ENCODE measurements around the gene NEGR1. TPM values are rescaled to one million over a fixed set of nuclear protein-coding genes. Genes with fewer than 3 reads are reported as not detected.
A peak's percentile ranks its signal among the peaks of the same experiment; 100 is the strongest.

The NEGR1 gene
- total RNA-seq (2014; rRNA removed; shearing (Covaris generic)) (0.93 and 0.94 TPM in 2 replicates), polyA plus RNA-seq (2016; fragmentation: Nextera tagmentation; extraction: Ambion mirVana) (0.57 and 0.66 TPM in 2 replicates)
- long read RNA-seq, partial matches to known transcripts = 0 of 3 reads
- long read RNA-seq, other reads (novel, unspliced or antisense) = 3 of 3 reads

DNA sequence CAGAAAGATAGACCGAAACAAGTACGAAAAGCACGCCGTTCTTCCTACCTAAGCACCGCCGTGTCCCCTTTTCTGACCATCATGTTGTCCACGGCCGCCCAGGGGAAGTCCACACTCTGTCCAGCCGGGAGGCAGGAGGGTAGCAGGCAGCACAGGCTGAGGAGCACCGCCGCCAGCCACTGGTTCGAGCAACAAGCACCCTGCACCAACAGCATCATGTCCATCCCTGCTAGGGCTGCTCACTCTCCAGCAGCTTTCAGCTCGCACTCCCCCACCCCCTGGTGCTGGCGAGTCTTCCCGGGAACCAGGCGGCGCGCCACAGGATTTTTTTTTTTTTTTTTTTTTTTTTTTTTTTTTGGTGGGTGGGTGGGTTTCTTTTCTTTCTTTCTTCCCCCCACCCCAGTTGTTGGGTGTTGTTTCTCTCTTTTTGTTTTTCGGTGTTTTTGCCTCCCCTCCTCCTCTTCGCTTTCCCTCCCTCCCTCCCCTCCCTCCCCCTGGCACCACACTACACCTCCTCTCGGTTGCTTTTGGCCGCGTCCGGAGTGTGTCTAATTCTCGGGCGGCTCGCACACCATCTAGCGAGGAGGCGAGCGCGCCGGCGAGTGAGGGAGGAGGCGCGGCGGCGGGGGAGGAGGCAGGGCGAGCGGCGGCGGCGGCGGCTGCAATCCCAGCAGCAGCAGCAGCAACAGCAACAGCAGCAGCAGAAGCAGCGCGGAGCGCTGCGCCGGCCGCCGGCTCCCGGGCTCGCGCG, at the start of gene NEGR1:
Gene NEGR1 (minus strand): TSS at position 269 of the 751 bp plus-strand sequence.
- Histone ChIP-seq H3K4me1 (ENCODE audit: insufficient read depth) (peaks cover 22% of the 10 kb centered on the region), H3F3A (replicated peaks; ENCODE audit: low read depth) (peaks cover 4% of the 10 kb centered on the region; the same call in 1 of the 2 replicates), H3K4me2 (peak within 1 kb of the TSS; percentile 89), H3K4me3 (peak within 1 kb of the TSS; percentile 91), H3K27ac (ENCODE audit: low read depth) (peak within 1 kb of the TSS; percentile 30), H2AFZ (peak within 1 kb of the TSS; percentile 98), H3K27me3 (ENCODE audit: insufficient read depth) (peaks cover 48% of the 10 kb centered on the region), H3K9me2 (ENCODE audit: insufficient read depth) (no peaks in the 10 kb centered on the region), H4K20me1 (replicated peaks; ENCODE audit: insufficient read depth) (no peaks in the 10 kb centered on the region), H3K79me2 (replicated peaks; ENCODE audit: insufficient read depth) (no peaks in the 10 kb centered on the region), H3K36me3 (ENCODE audit: insufficient read depth) (no peaks in the 10 kb centered on the region)
- DNase-seq (ENCODE audit: low spot score) (peak; percentile 91), ATAC-seq (peak; percentile 77)
- no peak within 1 kb of the TSS; the same call in 2 of the 3 replicates for H3K4me3 Mint-ChIP-seq
- H3K27ac Mint-ChIP-seq = peak within 1 kb of the TSS; percentile 72; the same call in 1 of the 2 replicates
- no peak for TF ChIP-seq ZNF114 (CRISPR knock-in tag; IDR thresholded peaks at IDR 0.05)
- TF ChIP-seq NANOG (IDR thresholded peaks at IDR 0.05; ENCODE audit: borderline replicate concordance) = no peak
- peak; percentile 35; the same call in 1 of the 2 replicates for TF ChIP-seq POLR2AphosphoS5 (IDR thresholded peaks at IDR 0.05; ENCODE audit: low read depth)
- no peak for TF ChIP-seq STAT1 (IDR thresholded peaks at IDR 0.05; ENCODE audit: unreplicated experiment)
- H3K27me3 Mint-ChIP-seq (ENCODE audit: insufficient read depth, low read depth, poor library complexity) = peaks cover 17% of the 10 kb centered on the region
- H3K4me1 Mint-ChIP-seq = peaks cover 20% of the 10 kb centered on the region
- no peaks in the 10 kb centered on the region; the same call in 2 of the 3 replicates for H3K9me3 Mint-ChIP-seq
- H3K36me3 Mint-ChIP-seq (ENCODE audit: low read depth) = no peaks in the 10 kb centered on the region; the same call in 2 of the 3 replicates

GRCh38 chr1:72326494-72326893, 44.2 kb upstream of the NEGR1 start:
- no peaks in the 10 kb centered on the region for H3K36me3 ChIP-seq (ENCODE audit: insufficient read depth)
- Mint-ChIP-seq H3K9me3 (no peaks in the 10 kb centered on the region), H3K36me3 (ENCODE audit: low read depth) (no peaks in the 10 kb centered on the region), H3K27me3 (ENCODE audit: insufficient read depth, low read depth, poor library complexity) (no peaks in the 10 kb centered on the region), H3K4me3 (no peak overlapping the region), H3K27ac (no peak overlapping the region), H3K4me1 (peaks cover 6% of the 10 kb centered on the region; the same call in 2 of the 3 replicates)
- no peak for ATAC-seq
- no peak for DNase-seq (ENCODE audit: low spot score)
- no peaks in the 10 kb centered on the region for H3K27me3 ChIP-seq (ENCODE audit: insufficient read depth)
- H3F3A ChIP-seq (replicated peaks; ENCODE audit: low read depth) = no peaks in the 10 kb centered on the region
- H3K27ac ChIP-seq (ENCODE audit: low read depth) = no peak overlapping the region
- H3K9me2 ChIP-seq (ENCODE audit: insufficient read depth) = no peaks in the 10 kb centered on the region
- H3K4me3 ChIP-seq = no peak overlapping the region
- H2AFZ ChIP-seq = no peak overlapping the region
- no peaks in the 10 kb centered on the region for H3K79me2 ChIP-seq (replicated peaks; ENCODE audit: insufficient read depth)
- no peaks in the 10 kb centered on the region for H3K4me1 ChIP-seq (ENCODE audit: insufficient read depth)
- no peak overlapping the region for H3K4me2 ChIP-seq
- no peaks in the 10 kb centered on the region for H4K20me1 ChIP-seq (replicated peaks; ENCODE audit: insufficient read depth)
- TF ChIP-seq STAT1 (IDR thresholded peaks at IDR 0.05; ENCODE audit: unreplicated experiment) = no peak
- no peak for TF ChIP-seq NANOG (IDR thresholded peaks at IDR 0.05; ENCODE audit: borderline replicate concordance)
- no peak for TF ChIP-seq ZNF462 (CRISPR knock-in tag; IDR thresholded peaks at IDR 0.05)
- no peak for TF ChIP-seq EZH2phosphoT487 (IDR thresholded peaks at IDR 0.05; ENCODE audit: unreplicated experiment)
- no peak for TF ChIP-seq JUNB (IDR thresholded peaks at IDR 0.05; ENCODE audit: unreplicated experiment)
- TF ChIP-seq POLR2AphosphoS5 (IDR thresholded peaks at IDR 0.05; ENCODE audit: low read depth) = no peak
- TF ChIP-seq REST (IDR thresholded peaks at IDR 0.05; ENCODE audit: unreplicated experiment) = no peak
- no peak for TF ChIP-seq EZH2 (IDR thresholded peaks at IDR 0.05; ENCODE audit: low read depth, unreplicated experiment)
- no peak for TF ChIP-seq ZNF114 (CRISPR knock-in tag; IDR thresholded peaks at IDR 0.05)

All from GM23338 (cell line).